ENCODE results near the gene TMIGD2.

DNA sequence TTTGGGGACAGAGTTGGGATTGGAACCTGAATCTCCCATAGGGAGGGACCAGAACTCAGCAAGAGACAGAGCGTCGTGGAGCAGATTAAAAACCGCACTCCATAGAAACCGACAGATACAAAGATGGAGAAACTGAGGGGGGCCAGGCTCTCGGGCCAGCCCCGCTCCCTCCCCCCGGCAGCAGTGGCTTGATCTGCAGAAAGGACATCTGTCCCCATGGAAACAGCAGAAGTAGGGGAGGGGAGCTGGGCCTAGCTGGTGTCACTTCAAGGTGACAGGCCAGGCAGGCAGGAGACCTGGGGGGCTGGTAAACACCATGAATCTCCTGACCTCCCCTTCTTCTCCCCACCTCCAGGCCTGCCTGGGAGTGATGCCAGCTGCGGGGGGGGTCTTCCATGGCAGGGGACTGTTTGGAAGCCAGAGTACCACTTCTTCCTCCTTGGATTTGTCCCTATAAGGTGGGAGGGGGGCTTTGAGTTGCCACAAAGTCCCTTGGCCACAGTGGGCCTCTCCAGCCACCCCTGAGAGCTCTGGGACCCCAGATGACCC lies 10.9 kb downstream of the TMIGD2 start:
- TF ChIP-seq USF2 (CRISPR knock-in tag; IDR thresholded peaks at IDR 0.05) (no peak), ZNF416 (CRISPR knock-in tag; IDR thresholded peaks at IDR 0.05) (no peak), E2F1 (CRISPR knock-in tag; IDR thresholded peaks at IDR 0.05) (no peak), ZNF396 (CRISPR knock-in tag; IDR thresholded peaks at IDR 0.05; ENCODE audit: borderline replicate concordance) (no peak), ZNF423 (CRISPR knock-in tag; IDR thresholded peaks at IDR 0.05) (no peak), ZSCAN18 (CRISPR knock-in tag; IDR thresholded peaks at IDR 0.05) (no peak)
- TF ChIP-seq, protein P1, sequence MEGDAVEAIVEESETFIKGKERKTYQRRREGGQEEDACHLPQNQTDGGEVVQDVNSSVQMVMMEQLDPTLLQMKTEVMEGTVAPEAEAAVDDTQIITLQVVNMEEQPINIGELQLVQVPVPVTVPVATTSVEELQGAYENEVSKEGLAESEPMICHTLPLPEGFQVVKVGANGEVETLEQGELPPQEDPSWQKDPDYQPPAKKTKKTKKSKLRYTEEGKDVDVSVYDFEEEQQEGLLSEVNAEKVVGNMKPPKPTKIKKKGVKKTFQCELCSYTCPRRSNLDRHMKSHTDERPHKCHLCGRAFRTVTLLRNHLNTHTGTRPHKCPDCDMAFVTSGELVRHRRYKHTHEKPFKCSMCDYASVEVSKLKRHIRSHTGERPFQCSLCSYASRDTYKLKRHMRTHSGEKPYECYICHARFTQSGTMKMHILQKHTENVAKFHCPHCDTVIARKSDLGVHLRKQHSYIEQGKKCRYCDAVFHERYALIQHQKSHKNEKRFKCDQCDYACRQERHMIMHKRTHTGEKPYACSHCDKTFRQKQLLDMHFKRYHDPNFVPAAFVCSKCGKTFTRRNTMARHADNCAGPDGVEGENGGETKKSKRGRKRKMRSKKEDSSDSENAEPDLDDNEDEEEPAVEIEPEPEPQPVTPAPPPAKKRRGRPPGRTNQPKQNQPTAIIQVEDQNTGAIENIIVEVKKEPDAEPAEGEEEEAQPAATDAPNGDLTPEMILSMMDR (IDR thresholded peaks at IDR 0.05) = no peak
